ENCODE results near the gene TAF10.

The TAF10 gene

DNA sequence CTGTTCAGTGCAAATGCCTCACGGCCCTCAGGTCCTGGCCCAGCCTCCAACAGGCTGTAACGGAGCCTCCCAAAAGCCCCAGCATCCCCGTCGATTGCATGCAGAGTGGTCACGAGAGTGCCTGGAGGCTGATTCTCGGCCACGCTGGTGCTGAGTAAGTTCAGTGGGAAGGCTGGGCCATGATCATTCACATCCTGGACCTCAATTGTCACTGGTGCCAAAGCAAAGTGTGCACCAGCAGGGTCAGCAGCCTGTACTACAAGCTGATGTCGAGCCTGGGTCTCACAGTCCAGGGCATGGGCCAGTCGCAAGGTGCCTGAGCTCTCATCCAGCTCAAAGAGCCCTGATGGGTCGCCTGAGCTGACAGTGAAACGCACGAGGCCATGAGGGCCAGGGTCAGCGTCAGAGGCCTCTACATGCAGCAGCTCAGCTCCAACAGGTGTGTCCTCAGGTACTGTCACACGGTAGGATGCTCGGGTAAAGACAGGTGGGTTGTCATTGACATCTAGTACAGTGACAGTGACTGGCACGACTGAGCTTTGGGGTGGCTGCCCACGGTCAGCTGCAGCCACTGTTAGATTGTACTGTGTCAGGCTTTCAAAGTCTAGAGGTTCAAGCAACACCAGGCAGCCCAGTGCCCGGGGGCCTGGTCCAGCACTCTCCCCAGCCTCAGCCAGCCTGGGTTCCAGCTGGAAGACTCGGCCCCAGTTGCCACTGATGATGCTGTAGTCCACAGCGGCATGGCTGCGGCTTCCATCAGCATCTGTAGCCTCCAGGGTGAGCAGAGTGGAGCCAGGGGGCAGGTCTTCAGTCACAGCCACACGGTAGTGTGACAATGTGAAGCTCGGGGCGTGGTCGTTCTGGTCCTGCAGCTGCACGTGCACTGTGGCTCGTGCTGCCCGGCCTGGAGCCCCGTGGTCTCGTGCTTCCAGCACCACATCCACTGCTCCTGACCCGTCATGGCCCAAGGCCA is 11.7 kb upstream of the TAF10 start:
- DNase-seq = no peak

DNA sequence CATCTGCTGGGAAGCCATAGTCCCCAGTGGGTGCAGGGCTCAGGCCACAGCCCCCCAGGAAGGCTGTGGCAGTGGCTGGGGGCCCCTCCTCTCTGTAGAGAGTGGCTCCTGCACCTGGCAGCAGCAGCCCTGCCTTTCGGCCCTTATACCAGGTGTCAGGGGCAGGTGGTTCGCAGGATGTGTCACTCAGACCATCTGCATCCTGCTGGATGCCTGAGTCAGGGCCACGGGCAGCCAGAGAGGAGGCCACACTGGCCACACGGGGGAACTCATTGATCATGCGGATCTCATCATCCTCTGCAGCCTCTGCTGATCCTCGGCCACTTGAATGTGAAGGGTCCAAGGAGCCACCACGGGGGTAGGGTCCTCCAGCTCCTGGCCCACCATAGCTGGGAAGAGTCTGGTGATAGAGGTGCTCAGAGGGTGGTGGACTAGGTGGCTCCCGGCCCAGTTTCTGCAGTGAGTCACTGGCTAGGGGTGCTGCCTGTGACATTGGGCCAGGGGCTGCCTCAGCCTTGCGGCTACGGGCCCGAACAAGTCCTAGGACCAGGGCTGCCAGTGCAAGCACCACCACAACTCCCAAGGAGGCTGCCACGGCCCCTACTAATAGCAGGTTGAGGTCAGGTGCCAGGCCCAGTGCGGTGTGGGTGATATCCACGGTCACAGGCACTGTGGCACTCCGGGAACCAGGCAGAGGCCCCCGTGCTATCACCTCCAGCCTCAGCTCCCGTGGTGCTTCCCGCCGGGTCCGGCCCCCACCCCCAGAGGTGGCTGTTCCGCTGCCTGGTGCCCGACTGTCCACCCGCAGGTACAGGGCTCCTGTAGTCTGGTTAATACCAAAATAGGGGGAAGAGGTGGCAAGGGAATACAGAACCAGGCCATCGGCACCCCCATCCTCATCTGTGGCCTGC is 10.5 kb upstream of the TAF10 start:
- DNase-seq = no peak

DNA sequence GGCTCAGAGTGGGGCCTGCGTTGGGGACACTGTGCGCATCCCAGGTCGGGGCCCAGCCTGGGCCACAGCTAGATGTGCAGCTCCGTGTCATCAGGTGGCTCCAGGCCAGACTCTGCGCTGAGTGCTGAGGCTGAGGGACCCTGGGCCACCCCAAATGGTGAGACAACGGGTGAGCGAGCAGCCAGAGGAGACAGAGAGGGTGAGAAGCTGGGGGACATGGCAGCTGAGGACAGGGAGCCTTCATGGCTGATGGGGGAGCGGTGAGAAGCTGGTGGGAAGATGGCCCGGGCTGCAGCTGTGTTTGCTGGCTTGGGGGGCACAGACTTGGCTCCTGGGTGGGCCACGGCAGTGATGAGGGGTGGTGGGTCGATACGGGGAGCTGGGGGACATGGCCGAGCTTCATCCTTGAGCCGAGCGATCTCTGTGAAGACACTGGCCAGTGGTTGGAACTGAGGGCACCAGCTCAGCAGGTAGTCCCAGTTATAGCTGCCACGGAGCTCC is 9.7 kb upstream of the TAF10 start:
- no peak for DNase-seq

DNA sequence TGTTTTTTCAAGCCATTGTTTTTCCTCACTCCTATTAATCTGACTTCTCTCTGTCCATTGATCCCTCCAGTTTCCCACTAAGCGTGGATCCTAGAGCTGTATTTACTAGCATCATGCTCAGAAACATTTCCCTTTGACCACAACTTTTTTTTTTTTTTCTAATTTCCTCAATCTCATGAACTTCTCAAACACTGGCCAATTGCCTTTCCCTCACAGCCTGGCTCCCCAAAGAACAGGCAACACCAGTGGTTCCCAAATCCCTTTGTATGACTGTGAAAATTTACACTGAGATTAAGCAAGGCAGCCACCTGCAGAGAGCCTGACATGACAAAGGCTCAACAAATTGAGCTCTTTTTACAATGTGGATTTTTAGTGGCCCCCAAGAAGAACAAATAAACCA is 8.6 kb upstream of the TAF10 start:
- DNase-seq = no peak

DNA sequence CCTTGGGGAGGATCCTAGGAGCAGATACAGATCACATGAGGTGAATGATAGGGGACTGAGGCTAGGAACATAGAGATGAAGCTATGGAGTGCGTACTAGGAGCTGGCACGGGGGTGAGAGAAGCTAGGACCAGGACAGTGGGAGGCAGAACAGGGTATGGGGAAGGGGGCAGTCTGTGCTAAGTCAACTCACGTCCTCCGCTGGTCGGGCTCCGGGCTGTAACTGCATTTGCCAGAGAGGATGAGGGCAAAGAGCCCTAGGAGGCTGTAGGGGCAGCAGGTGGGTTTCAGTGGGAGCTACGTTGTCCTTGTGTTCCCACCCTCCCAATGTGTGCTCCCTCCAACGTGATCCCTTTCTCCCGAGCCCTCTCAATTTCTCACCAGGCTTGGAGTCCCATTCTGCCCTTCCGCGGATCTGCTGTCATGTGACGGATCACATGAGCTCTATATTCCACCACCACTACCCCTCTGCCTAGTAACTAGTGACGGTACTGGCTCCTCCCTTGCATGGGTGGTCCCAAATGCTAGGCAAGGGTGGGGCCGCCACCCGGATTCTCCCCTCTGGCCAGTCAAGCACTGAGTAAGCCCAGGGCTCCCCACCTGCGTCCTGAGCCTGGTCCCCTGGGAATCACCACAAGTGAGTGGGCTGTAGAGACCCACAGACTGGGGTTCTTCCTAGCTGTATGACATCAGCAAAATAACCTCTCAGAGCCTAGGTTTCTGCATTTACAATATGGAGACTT is 7.2 kb upstream of the TAF10 start, which contains the start of gene TPP1:
TSS of gene TPP1 (minus strand) at position 419 of the 742 bp plus-strand sequence. CDS start at position 397, 22 bp downstream.
- DNase-seq = peak; percentile 95

DNA sequence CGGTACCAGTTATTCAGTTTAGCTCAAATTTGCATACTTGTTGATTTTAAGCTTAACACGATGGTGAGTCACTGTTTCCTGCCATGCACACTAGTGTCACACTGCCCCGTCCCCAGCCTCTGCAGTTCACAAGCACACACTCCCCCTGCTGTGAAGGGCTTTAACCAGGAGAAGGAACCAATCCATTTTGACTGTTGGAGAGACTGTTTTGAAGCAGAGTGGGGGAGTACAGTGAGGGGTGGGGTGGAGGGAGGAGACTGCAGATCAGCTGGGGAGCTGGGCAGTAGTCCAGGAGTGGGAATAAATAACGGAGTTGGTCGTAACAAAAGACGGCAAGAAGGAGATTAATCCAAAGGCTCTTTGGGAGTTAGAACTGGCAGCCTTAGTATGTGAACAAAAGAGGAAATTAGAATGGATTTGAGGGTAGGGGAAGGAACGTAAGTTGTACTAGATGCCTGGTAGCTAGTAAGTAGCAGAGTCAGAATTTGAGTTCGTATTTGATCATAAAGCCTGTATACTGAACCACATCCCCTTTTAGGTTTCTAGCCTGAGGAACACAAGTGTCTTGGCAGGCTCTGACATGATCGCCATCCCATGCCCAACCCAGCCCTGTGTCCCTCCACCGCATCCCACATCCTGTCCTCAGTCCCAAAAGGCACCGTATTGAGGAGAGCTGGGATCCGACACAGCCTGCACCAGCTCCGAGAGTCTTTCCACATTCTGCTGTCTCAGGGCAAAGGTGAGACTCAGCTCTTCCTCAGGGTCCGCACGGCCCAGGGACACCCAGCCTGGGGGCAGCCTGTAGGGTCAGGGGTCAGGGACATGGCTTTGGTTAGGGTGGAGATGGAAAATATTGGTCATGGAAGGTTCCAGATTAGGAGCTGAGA is 6.3 kb upstream of the TAF10 start:
- DNase-seq = peak; percentile 45

DNA sequence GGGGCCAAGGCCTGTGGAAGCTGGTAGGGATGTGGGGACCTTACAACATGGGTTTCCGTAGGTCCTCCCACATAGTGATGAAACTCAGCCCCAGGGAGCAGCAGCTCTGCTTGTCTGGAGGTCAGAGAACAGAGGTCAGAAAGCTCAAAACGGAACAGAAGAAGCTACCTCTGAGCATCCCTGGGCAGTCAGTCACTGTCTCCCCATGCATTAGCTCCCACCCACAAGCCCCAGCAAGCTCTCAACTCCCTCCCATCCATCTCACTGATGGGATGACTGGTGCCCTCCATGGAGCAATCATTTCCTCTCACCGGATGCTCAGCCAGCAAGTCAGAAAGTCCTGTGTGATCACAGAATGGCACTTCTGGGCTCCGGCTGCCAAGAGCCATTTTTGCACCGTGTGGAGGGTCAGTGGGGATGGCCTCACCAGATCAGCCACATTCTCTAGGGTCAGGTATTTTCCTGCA is 5.3 kb upstream of the TAF10 start:
- DNase-seq = peak; percentile 20

DNA sequence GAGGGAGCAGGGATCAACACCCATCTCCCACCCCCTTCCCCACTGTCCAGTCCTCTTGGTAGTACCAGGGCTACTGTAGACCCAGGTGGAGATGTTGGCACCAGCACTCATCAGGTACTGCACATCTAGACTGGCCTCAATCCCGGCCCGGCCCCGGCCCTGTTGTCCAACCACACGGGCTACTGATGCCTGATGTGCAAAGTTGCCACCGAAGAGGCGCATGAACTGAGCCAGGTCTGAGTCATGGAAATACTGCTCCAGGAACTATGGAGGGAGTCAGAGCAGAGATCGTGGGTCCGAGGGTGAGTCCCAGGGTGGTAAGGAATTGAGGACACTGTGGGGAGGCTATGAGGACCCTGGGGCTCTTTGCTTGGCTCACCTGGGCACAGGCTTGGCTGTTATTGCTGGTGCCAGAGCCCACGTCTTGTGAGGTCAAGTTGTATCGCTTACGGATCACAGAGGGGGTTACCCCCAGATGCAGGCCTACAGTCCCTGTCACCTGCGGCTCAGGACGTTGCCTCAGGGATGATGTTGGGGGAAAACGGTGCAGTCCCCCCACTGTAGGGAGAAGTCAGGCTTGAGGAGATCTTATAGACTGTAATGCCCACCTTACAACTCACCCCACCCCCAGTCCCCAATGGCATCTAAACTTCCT is 4.7 kb upstream of the TAF10 start:
- DNase-seq = peak; percentile 26

DNA sequence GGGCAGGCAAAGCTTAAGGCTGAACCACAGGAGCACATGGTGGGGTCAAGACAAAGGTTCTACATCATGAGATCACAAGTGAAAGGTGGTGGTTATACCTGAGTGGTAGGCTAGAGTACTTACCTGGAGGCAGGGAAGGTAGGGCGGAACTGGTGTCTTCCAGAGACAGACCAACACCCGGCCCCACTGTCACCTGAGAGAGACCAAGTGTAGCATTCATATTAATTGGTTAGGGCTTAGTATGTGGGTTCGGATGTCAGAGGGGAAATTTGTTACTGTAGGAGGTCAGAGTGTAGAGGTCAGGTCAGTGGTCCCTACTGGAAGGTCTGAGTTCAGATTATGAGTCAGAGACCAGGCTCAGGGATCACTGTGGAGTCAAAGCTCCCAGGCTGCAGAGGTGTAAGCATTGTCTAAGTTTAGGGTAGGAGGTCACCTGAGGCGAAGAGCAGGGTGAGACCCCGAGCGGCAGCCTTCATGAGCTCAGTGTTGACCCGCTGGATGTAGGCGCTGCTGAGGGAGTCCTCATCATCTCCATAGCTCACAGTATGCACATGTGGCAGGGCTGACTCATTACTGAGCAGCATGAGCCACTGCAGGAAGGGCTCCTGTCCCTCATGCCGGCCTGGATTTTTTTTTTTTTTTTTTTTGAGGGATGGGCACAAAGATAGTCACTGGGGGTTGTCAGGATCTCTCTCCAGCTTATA is 4.0 kb upstream of the TAF10 start:
- DNase-seq = peak; percentile 20

DNA sequence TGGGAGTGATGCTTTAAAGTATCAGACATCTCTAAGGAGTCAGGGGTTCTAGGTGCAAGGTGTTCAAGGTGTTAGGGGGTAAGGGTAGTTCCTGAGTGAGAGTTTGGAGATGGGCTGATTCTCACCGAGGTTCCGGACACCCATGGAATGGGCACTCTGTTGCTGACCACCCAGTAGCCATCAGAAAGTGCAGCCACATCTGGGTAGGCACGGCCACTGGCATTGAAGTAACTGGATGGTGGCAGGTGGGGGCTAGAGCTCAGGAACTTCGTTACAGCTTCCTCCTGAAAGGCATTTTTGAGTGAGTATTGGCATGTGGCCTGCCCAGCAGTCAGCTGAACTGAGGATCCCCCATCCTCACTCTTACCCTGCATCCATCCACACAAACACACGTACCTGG is 3.0 kb upstream of the TAF10 start:
- DNase-seq = no peak

DNA sequence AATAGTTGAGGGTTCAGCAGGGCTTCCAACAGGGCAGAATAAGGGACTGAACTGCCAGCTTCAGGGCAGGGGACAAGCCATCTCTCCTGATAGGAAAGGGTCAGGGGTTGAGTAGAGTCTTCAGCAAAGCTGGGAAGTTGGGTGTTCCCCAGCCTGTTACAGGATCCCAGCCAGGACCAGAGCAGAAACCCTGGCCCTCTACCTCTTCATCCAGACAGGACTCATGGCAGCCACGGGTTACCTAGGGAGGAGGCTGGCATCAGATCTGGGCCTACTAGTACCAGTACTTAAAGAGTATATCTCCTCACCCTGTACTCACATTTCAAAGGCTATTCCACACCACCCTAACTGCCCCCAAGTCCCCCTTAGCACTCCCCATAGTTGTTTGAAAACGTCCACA is 2.4 kb upstream of the TAF10 start:
- DNase-seq = peak; percentile 8

DNA sequence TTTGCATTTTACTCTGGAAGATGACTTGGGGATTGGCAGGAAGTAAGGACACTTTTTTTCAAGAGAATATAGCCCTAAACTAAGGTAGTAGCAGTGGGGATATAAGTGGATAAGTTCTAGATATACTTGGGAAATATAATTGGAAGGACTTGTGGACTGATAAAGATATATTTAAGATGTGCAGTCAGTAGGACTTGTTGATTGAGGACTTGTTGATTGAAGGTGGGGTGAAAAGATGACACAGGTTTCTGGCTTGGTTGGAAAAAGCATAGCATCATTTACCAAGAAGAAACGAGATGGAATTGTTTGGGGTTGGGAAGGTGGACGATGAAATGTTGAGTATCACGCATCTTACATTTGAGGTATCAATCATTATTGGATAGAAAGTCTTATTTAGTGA is 1.5 kb upstream of the TAF10 start:
- no peak for DNase-seq

DNA sequence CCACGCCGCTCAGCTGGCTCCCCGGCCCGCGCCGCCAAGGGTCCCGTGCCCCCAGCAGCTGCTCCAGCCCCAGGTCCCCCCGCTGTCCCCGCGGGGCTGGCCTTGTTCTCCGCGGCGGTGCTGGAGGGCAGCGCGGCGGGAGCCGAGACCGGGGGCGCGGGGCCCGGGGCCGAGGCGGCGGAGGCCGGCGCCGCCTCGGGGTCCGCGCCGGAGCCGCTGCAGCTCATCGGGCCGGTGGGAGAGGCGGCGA is 128 bp downstream of the TAF10 start:
- DNase-seq = no peak

DNA sequence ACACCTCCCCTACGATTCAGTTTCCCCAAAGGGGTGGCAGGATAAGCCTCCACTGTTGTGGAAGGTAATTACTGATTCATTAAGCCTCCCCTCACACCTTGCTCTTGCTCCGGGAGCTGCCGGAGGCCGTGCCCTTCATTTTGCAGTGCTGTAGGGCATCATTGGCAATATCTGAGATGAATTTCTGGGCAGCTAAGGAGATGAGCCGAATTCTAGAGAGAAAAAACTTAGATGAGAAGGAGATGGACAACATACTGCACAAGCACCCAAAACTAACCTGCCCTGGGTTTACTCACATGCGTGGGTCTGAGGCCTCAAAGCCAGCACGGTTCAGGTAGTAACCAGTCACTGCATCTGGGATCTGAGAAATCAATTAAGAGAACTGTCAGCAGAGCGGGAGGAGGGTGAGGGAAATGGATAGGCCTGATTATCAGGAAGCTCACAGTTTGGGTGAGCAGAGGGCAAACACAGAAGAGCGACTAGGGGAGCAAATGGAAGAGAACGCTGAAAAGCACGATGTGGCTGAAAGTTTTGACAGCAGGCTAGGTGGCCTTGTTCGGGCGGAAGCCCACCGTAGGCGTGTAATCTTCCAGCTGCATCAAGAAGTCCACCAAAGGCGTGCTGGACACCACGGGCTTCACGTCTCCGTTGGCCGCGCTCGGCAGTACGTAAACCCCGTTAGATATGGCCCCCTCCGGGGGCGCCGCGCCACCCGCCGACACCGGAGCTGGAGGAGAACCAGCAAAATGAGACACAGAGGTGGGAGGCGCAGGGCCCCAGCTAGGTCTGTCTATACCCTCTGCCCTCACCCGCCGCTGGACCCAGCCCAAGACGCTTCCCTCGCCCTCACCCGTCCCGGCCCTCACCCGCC is 689 bp downstream of the TAF10 start:
- peak; percentile 63 for DNase-seq

DNA sequence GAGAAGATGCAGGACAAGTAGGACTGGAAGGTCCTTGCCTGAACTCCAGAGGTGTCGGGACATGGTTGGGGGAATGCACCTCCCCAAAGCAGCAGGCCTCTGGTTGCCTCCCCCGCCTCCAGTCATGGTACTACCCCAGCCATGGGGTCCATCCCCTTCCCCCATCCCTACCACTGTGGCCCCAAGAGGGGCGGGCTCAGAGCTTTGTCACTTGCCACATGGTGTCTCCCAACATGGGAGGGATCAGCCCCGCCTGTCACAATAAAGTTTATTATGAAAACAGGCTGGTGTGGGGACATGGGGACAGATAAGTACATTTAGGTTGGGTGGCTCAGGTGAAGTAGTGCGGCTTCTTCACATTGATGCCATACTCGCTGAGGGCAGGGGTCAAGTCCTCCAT is 1.4 kb downstream of the TAF10 start:
- DNase-seq = peak; percentile 30

DNA sequence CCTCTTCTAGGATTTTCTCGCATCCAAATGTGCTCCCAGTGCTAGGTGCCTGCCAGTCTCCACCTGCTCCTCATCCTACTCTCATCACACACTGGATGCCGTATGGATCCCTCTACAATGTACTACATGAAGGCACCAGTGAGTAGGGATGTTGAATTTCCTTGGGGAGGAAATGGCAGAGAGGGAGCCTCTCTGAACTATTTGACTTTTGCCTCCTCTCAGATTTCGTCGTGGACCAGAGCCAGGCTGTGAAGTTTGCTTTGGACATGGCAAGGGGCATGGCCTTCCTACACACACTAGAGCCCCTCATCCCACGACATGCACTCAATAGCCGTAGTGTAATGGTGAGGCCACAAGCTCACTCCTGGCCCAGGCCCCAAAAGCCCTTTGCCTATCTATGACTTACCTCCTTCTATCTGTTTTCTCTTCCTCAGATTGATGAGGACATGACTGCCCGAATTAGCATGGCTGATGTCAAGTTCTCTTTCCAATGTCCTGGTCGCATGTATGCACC is 2.5 kb downstream of the TAF10 start:
- DNase-seq = peak; percentile 22

DNA sequence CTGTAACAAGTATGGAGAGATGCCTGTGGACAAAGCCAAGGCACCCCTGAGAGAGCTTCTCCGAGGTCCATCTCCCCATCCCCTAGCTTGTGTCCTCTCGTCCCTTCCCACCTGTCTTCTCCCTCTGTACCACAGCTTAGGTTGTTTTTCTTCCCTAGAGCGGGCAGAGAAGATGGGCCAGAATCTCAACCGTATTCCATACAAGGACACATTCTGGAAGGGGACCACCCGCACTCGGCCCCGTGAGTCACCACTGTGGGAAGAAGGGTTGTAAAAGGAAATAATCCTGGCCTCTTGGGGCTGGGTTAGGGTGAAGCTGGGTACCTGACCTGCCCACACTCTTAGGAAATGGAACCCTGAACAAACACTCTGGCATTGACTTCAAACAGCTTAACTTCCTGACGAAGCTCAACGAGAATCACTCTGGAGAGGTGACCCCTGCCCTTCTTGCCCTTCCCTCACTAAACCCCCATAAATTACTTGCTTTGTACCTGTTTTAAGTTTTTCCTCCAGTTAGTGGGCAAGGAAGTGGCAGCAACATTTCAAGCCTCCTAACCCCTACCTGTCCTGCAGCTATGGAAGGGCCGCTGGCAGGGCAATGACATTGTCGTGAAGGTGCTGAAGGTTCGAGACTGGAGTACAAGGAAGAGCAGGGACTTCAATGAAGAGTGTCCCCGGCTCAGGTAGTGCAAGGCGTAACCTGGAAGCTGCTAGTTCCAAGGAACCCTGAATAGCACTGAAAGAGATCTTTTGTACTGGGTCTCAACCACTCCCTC is 3.1 kb downstream of the TAF10 start:
- DNase-seq = peak; percentile 30

DNA sequence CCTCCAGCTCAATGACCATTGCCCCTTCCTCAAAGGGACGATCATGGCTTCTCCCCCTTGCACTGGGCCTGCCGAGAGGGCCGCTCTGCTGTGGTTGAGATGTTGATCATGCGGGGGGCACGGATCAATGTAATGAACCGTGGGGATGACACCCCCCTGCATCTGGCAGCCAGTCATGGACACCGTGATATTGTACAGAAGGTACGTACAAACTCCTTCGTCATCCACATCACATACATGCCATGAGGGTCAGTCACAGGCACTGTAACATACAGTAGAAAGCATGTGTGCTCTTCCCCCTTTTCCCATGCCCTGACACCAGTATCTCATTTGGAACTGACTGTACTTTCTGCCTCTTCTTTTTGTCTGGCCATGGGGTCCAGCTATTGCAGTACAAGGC is 4.0 kb downstream of the TAF10 start:
- no peak for DNase-seq

All from left hindlimb (tissue), 1 donor.